Stimulated activated effector memory CD8-positive, alpha-beta T cell treated with anti-CD3 and anti-CD28 coated beads, Interleukin-12 subunit alpha, Interleukin-12 subunit beta, amount 100 ng/mL, for 72 hours (primary cell): Measurements from ENCODE around the gene EDA2R.

ENCODE experiments used
- ATAC-seq: fragments of 150-1000 bp; cut with Tn5 transposase; 2 replicates; pipeline ENCODE4 v1.10.0; 2021
- DNase-seq, 2 donors: peaks; one replicate each; pipeline ENCODE4 v3.0.0; 2021 to 2022; ENCODE audit warnings: low spot score in 2 of 2
- H3K27ac Mint-ChIP-seq: one replicate; pipeline ENCODE4 v1.8.0; 2022; ENCODE audit warnings: mild to moderate bottlenecking, mixed read lengths
- H3K36me3 Mint-ChIP-seq: one replicate; pipeline ENCODE4 v1.8.0; 2022; ENCODE audit warnings: mild to moderate bottlenecking, mixed read lengths
- H3K4me1 Mint-ChIP-seq: one replicate; pipeline ENCODE4 v1.8.0; 2022; ENCODE audit warnings: mixed read lengths
- H3K4me3 Mint-ChIP-seq: one replicate; pipeline ENCODE4 v1.8.0; 2022; ENCODE audit warnings: mild to moderate bottlenecking, mixed read lengths
- H3K9me3 Mint-ChIP-seq: one replicate; pipeline ENCODE4 v1.8.0; 2022; ENCODE audit warnings: mixed read lengths

EDA2R gene

GRCh38 chrX:66622209-66622608, 16.7 kb downstream of the EDA2R start:
- no peak for ATAC-seq
- DNase-seq = no peak
- Mint-ChIP-seq H3K36me3 (no peaks in the 10 kb centered on the region), H3K4me1 (no peaks in the 10 kb centered on the region), H3K9me3 (no peaks in the 10 kb centered on the region), H3K4me3 (no peak overlapping the region), H3K27ac (no peak overlapping the region)

GRCh38 chrX:66616944-66617343, 21.9 kb downstream of the EDA2R start:
- no peaks in the 10 kb centered on the region for H3K9me3 Mint-ChIP-seq

GRCh38 chrX:66602381-66602938, 36.4 kb downstream of the EDA2R start:
- no peak for ATAC-seq
- DNase-seq = no peak
- H3K4me1 Mint-ChIP-seq = no peaks in the 10 kb centered on the region
- no peak overlapping the region for H3K27ac Mint-ChIP-seq
- H3K36me3 Mint-ChIP-seq = no peaks in the 10 kb centered on the region
- H3K9me3 Mint-ChIP-seq = peaks cover 2% of the 10 kb centered on the region
- no peak overlapping the region for H3K4me3 Mint-ChIP-seq

More at GRCh38 chrX:66616944-66617343, 21.9 kb downstream of the EDA2R start:
- Mint-ChIP-seq H3K4me1 (no peaks in the 10 kb centered on the region), H3K27ac (no peak overlapping the region), H3K4me3 (no peak overlapping the region), H3K36me3 (no peaks in the 10 kb centered on the region)
- no peak for ATAC-seq
- no peak for DNase-seq

- ATAC-seq (no peak), DNase-seq (no peak)
- peaks cover 2% of the 10 kb centered on the region for H3K9me3 Mint-ChIP-seq
- no peak overlapping the region for H3K27ac Mint-ChIP-seq
- H3K36me3 Mint-ChIP-seq = no peaks in the 10 kb centered on the region
- H3K4me3 Mint-ChIP-seq = no peak overlapping the region
- no peaks in the 10 kb centered on the region for H3K4me1 Mint-ChIP-seq
These were observed 37.4 kb downstream of the EDA2R start for GRCh38 chrX:66601522-66601921.

- no peak overlapping the region for H3K27ac Mint-ChIP-seq
- DNase-seq (no peak), ATAC-seq (no peak)
- no peaks in the 10 kb centered on the region for H3K36me3 Mint-ChIP-seq
- peaks cover 3% of the 10 kb centered on the region for H3K9me3 Mint-ChIP-seq
- H3K4me3 Mint-ChIP-seq = no peak overlapping the region
- H3K4me1 Mint-ChIP-seq = no peaks in the 10 kb centered on the region
These were observed 59.7 kb downstream of the EDA2R start for GRCh38 chrX:66579219-66579618.

GRCh38 chrX:66553973-66554372, 84.9 kb downstream of the EDA2R start:
- no peaks in the 10 kb centered on the region for H3K9me3 Mint-ChIP-seq
- no peaks in the 10 kb centered on the region for H3K36me3 Mint-ChIP-seq
- no peaks in the 10 kb centered on the region for H3K4me1 Mint-ChIP-seq
- H3K4me3 Mint-ChIP-seq = no peak overlapping the region
- ATAC-seq (no peak), DNase-seq (no peak)
- no peak overlapping the region for H3K27ac Mint-ChIP-seq

- H3K4me1 Mint-ChIP-seq = no peaks in the 10 kb centered on the region
- no peak for ATAC-seq
- no peak overlapping the region for H3K27ac Mint-ChIP-seq
- no peak overlapping the region for H3K4me3 Mint-ChIP-seq
- H3K9me3 Mint-ChIP-seq = no peaks in the 10 kb centered on the region
- no peak for DNase-seq
- H3K36me3 Mint-ChIP-seq = no peaks in the 10 kb centered on the region
These were observed 91.0 kb downstream of the EDA2R start for GRCh38 chrX:66547847-66548369.
